ENCODE measurements around the gene VPS37C.

VPS37C gene

GRCh38 chr11:61133956-61134662, 27.1 kb downstream of the VPS37C start:
- no peak for DNase-seq

GRCh38 chr11:61133145-61133544, 28.1 kb downstream of the VPS37C start:
- DNase-seq: no peak

DNA sequence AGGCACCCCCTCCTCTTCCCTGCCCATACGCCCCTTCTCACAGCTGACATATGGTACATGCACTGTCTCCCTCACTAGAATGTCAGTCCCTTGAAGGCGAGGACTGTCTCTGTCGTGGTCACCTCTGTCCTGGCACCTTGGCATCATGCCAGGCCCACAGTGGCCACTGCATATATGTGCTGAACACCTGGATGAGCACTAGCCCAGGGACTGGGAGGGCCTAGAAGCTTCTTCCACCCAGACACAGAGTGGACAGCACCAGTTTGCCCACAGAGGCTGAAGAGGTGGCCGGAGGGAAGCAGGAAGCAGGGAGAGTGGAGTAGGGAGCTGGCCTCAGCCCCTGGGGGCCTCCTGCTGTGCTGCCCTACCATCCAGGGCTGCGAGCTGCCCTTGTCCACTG, 28.6 kb downstream of the VPS37C start:
- DNase-seq: no peak

DNA sequence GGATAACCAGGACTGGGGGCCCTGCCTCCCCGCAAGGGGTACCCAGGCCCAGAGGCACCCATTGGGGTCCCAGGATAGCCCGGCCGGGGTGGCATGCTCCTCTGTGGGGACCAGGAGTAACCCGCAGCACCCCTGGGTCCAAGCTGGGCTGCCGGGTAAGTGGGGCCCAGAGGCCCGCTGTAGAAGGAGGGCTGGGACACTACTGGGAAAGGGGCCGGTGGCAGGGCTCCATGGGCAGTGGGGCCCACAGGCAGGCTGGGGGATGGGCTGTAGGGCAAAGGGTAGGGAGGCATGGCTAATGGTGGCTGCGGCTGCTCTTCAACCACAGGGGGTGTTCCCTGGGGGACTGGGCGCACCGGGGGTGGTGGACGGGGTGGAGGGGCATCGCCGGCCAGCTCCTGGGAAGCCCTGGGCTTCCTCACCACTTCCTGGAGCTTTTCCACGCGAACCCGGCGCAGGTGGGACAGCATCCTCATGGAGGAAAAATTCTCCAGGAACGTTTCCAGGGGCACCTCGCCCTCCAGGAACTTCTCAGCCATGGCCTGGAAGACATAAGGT, 29.1 kb downstream of the VPS37C start:
- DNase-seq: no peak

DNA sequence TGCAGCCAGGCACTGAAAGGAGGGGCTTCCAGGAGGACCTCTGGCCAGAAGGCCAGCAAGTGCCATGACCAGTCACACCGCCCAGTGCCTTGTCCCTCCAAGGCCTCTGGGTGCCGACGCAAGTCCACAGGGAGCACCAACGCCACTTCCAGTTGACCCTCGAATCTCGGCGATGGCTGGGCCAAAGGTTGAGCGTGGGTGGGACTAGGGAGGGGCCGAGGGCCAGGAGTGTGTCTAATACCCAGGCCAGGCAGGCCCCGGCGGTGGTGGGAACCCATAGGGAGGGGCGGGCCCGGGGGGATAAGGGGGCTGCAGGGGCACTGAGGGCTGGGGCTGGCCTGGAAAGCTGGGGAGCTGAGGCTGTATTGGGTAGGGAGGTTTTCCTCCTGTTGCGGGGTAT, 29.6 kb downstream of the VPS37C start:
- DNase-seq: no peak

DNA sequence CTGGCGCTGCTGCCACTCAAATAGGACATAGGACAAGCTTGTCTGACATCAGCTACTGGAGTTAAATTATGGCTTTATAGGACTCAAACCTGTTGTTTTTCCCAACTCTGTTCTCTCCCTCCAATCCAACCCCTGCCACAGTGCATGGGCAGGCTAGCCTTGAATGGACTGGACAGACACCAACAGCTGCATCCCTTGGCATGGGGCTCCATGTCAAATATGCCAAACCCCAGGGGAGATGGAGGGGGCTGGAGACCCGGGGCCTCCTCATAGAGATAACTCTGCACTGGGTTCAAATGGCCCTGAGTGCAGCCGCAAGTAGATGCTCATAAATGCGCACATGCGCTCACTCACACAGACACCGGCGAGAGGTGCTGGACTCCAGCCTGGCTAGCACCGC, 30.0 kb downstream of the VPS37C start:
- no peak for DNase-seq

- DNase-seq: no peak
Measured at GRCh38 chr11:61129639-61130523, 31.3 kb downstream of the VPS37C start.

DNA sequence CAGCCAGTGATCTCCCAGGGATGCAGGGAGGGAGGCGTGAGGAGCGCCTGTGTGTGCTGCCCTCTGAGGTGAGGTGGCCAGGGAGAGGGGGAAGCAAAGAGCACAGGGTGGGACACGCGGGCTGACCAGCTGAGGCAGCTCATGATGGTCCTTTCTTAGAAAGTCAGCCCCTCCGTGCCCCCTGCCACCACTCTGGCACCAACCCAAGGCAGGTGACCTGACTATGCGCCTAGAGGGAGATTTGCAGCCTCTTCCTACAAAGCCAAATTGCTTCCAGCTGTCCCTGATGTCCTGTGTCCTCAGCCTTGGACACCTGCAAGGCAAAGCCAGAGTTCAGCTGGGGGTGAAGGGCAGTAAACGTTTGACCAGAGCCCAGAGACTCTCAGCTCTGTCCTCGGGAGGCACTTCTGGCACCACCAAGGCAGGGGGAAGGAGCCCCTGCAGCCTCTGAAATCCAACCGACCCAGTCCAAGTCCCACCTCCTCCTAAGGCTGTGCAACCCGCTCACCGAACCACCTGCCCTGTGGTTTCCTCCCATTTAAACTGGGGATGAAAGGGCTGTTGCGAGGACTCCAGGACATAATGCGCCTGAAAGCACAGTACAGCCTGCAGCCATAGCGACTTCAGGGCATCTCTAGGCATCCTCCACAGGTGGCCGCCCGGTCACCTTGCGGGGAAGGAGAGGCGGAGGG, 32.1 kb downstream of the VPS37C start:
- no peak for DNase-seq

- DNase-seq: no peak
Measured at GRCh38 chr11:61127991-61128390, 33.2 kb downstream of the VPS37C start.

- no peak for DNase-seq
Measured at GRCh38 chr11:61126256-61126655, 35.0 kb downstream of the VPS37C start.

- no peak for DNase-seq
Measured at GRCh38 chr11:61125310-61125684, 35.9 kb downstream of the VPS37C start.

- DNase-seq: no peak
Measured at GRCh38 chr11:61124574-61125309, 36.5 kb downstream of the VPS37C start.

DNA sequence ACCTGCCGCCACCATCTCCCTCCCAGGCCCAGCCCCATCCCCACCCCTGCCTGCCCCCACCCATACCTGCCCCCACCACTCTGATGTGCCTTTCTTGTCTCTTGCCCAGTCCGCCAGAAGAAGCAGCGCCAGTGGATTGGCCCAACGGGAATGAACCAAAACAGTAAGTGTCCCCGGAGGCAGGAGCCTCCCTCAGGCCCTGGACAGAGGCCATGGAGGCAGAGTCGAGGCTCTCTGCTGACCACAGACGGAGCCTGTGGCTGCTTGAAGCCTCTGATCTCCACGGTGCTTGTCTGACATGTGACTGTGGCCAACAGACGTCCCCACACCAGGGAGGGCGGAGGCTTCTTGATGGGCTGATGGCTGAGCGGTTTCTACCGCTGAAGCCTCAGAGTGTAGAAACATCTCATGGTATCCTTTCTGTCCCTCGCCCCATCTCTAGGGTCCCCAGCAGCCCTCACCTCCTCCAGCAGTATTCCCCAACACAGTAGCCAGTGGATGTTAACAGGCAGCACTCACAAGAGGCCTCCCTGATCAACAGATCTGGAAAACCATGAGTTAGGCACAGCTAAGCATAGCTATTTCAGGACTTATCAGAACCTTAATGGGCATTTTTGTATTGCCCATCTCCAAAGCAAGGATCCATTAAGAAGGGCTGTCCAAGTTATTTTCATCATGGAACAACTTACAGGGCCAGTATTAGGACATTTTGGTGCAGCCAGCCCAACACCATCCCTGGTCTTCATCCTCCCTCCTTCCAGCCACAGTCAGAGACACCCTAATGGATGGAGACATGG, 37.3 kb downstream of the VPS37C start:
- DNase-seq: no peak

- no peak for DNase-seq
Measured at GRCh38 chr11:61122761-61123160, 38.5 kb downstream of the VPS37C start.

DNA sequence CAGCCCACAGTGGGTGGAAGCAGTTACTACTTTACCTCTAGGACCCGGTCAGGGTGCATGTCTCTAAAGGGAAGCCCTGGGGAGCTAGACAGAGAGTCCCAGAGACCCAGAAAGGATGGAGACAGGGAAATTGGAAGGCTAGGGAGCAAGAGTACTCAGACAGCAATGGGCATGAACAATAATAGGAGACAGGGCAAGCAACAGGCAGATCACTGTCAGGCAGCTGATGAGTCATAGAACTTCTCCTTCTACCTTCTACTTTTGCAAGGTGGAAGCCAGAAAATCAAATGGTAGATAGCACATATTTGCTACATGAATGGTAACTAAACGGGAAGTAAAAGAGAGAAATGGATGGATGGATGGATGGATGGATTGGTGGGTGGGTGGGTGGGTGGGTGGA, 39.3 kb downstream of the VPS37C start:
- no peak for DNase-seq

GRCh38 chr11:61121192-61121831, 39.9 kb downstream of the VPS37C start:
- no peak for DNase-seq

- no peak for DNase-seq
Measured at GRCh38 chr11:61120706-61121191, 40.5 kb downstream of the VPS37C start.

DNA sequence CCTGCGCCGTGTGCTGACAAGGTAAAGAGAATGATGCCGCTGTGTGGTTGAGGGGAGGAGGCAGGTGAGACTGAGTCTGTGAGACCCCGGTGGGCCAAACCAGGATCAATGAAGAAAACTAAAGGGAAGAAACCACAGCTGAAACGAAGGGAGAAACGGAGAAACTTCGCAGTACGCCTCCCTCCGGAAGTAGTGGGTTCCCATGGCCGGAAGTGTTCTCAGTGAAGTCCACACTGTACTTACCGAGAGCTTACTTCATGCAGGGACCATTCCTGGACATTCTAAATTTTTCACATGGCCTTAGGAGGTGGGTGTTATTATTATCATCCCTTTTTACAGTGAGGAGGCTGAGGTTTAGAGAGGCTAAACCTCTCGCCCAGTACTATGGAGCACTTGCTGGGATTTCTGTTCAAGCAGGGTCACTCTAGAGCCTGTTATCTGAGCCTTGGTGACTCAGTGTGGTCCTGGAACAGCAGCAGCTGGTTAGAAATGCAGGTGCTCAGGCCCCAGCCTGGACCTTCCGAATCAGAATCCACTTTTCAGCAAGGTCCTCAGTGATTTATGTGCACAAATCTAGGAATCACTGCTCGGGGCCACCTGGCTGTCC, 41.0 kb downstream of the VPS37C start:
- DNase-seq: no peak

DNA sequence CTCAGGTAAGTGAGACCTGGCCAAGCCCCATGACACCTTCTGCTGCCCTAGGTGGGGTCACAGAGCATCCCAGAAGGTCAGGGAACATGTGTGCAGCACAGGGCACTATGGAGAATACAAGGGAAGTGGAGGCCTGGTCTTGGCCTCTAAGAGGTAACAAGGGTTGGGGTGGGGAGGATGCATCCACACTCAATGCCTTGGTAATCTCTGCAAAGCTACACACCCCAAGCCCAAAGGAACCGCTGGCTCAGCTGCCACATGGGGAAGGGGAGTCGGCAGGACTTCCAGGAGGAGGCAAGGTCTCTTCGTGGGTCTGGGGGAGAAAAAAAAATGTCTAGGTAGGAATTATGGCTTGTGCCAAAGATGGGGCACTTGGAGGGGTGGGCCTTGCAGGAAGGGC, 41.7 kb downstream of the VPS37C start:
- no peak for DNase-seq

All from anterior cingulate cortex (tissue), 58 donors.